Pancreas (tissue), 10 donors: ENCODE results near the gene ARHGEF1. TPM values are rescaled to one million over a fixed set of nuclear protein-coding genes. Genes with fewer than 3 reads are reported as not detected.

Experiments used
- ATAC-seq, 4 donors: fragments of 200-7000 bp; cut with Tn5 transposase; one replicate each; pipeline versions ENCODE4 v1.8.0 to v1.9.1; 2020; ENCODE audit warnings: mild to moderate bottlenecking in 4 of 4, moderate library complexity in 4 of 4
- DNase-seq, 6 donors: peaks; one replicate each; pipeline ENCODE4 v3.0.0-alpha.2; 2020
- FAIRE-seq: peaks from 2 replicates; lab custom pipeline; 2012; peaks lifted over from hg19 to GRCh38; lab: Jason Lieb, UNC
- H3K27ac ChIP-seq, 4 donors: fragments of 200-600 bp; sonication (generic); 1 replicate in 3 of 4; 2 replicates in 1 of 4; pipeline versions ENCODE4 v1.5.0 to v1.8.0; 2020
- H3K27me3 ChIP-seq, 4 donors: fragments of 200-600 bp; one replicate each; pipeline ENCODE4 v1.8.0; 2021
- H3K36me3 ChIP-seq, 3 donors: fragments of 200-600 bp; sonication (generic) in 1 of 3; one replicate each; pipeline versions ENCODE4 v1.5.0 to v1.8.0; 2020 to 2021
- H3K4me1 ChIP-seq, 3 donors: fragments of 200-600 bp; one replicate each; pipeline ENCODE4 v1.8.0; 2021
- H3K4me3 ChIP-seq, 4 donors: fragments of 200-600 bp; sonication (generic) in 2 of 4; one replicate each; pipeline versions ENCODE4 v1.5.0 to v1.8.0; 2020 to 2021
- H3K9me3 ChIP-seq, 4 donors: fragments of 200-600 bp; one replicate each; pipeline ENCODE4 v1.8.0; 2021
- WGBS, 2 donors: extraction: QIAGEN DNeasy Blood & Tissue Kit; methylation state at CpG; one replicate each; pipeline ENCODE4 v1.1.7; 2013; 5-methylcytosine and 5-hydroxymethylcytosine counted together
- intact Hi-C, 3 donors: fragments of 100-400 bp; cut with DNase I; formaldehyde crosslinking; loops; one replicate each; pipeline versions ENCODE4 v1.11.1 to v1.14.2; 2022
- polyA plus RNA-seq, 2 donors: library from polyadenylated mRNA; stranded (reverse); fragments of 200-250 nt; gene quantifications; one replicate each; pipeline ENCODE4 v1.2.3, GENCODE V29; 2013
- total RNA-seq, 6 donors: library from RNA; stranded (reverse); fragmentation: NEBNext Ultra II Directional in 4 of 6; extraction: Animal tissue kit (Norgen Biotek cat#: 25700) in 4 of 6; gene quantifications; one replicate each; pipeline versions ENCODE4 v1.2.1 to v1.2.4, GENCODE V29; 2021 to 2023
- TF ChIP-seq, protein P1 (sequence below), 4 donors: fragments of 200-600 bp; sonication (generic) in 3 of 4; IDR thresholded peaks; one replicate each; pipeline versions ENCODE4 v1.5.0 to v1.8.0; 2021; ENCODE audit warnings: antibody characterized with exemption in 4 of 4
- donor health status: healthy with polysubstance abuse.
- donor health status: DM: no; HTN: no; CAD: no; lungs with moderate emphysema.
- donor health status: DM: no; HTN: no; CAD: no.
- donor health status: control.
- donor health status: control.
- donor health status: Bipolar disorder and iron deficiency.
- donor health status: DM: yes; HTN: yes; CAD: no.
- donor health status: DM: no; HTN: no; CAD: no.
- donor health status: DM: no; HTN: no; CAD: no.
- donor health status: DM: yes; HTN: yes; CAD: no.

Gene ARHGEF1
- total and polyA plus RNA-seq, 8 donors: 26.3 to 179 (median 39.3) TPM

DNA sequence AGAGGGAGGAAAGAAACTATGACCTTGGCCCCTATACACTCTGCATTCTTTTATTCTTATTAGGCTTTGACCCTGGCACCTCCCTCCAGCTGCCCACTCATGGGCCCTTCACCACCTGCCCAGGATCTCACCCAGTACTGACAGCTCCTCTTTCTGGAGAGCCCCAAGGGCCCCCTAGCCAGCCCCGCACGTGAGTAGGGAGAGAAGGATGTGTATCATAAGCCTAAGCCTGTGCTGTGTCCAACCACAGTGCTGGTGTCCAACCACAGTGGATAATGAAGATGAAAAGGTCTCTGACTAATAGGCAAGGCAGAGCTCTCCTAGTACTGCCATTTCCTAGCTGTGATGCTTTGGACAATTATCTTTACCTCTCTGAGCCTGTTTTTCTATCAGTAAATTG is 33.9 kb upstream of the ARHGEF1 start:
- ATAC-seq: no peak
- FAIRE-seq: no peak
- H3K4me3 ChIP-seq: no peak overlapping the region
- H3K27ac ChIP-seq: no peak overlapping the region
- no peaks in the 10 kb centered on the region for H3K4me1 ChIP-seq
- 74 to 83% methylated on average over 2 of the region's 2 CpGs for WGBS, 2 donors
- DNase-seq: no peak
- H3K36me3 ChIP-seq: no peaks in the 10 kb centered on the region
- TF ChIP-seq, protein P1, sequence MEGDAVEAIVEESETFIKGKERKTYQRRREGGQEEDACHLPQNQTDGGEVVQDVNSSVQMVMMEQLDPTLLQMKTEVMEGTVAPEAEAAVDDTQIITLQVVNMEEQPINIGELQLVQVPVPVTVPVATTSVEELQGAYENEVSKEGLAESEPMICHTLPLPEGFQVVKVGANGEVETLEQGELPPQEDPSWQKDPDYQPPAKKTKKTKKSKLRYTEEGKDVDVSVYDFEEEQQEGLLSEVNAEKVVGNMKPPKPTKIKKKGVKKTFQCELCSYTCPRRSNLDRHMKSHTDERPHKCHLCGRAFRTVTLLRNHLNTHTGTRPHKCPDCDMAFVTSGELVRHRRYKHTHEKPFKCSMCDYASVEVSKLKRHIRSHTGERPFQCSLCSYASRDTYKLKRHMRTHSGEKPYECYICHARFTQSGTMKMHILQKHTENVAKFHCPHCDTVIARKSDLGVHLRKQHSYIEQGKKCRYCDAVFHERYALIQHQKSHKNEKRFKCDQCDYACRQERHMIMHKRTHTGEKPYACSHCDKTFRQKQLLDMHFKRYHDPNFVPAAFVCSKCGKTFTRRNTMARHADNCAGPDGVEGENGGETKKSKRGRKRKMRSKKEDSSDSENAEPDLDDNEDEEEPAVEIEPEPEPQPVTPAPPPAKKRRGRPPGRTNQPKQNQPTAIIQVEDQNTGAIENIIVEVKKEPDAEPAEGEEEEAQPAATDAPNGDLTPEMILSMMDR (IDR thresholded peaks at IDR 0.05): no peak
- no peaks in the 10 kb centered on the region for H3K27me3 ChIP-seq
- intact Hi-C loops: no loop called here
- no peaks in the 10 kb centered on the region for H3K9me3 ChIP-seq

DNA sequence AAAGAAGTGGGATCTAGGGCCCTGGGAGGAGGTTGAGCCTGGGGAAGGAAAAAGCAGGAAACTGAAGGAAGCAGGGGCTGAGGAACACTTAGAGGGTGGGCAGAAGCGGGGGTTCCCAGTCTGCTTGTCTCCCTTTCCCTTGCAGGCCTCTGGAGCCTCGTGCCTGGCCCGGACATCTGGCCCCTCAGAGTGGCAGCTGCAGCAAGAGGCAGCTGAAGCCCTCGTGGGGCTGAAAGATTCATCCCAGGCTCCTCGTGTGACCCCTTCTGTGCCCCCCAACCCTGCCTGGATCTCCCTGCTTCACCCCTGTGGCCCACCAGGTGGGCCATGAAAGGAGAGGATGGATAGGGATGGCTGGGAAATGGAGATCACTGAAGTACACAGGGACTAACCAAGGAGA is 32.6 kb upstream of the ARHGEF1 start:
- ATAC-seq: no peak
- H3K27me3 ChIP-seq: no peaks in the 10 kb centered on the region
- WGBS, 2 donors: 49 to 51% methylated on average over 5 of the region's 5 CpGs
- DNase-seq: no peak
- H3K4me3 ChIP-seq: no peak overlapping the region
- intact Hi-C loops: no loop called here
- H3K9me3 ChIP-seq: no peaks in the 10 kb centered on the region
- FAIRE-seq: no peak
- TF ChIP-seq, protein P1 (IDR thresholded peaks at IDR 0.05): no peak
- no peak overlapping the region for H3K27ac ChIP-seq
- H3K4me1 ChIP-seq: no peaks in the 10 kb centered on the region
- no peaks in the 10 kb centered on the region for H3K36me3 ChIP-seq

DNA sequence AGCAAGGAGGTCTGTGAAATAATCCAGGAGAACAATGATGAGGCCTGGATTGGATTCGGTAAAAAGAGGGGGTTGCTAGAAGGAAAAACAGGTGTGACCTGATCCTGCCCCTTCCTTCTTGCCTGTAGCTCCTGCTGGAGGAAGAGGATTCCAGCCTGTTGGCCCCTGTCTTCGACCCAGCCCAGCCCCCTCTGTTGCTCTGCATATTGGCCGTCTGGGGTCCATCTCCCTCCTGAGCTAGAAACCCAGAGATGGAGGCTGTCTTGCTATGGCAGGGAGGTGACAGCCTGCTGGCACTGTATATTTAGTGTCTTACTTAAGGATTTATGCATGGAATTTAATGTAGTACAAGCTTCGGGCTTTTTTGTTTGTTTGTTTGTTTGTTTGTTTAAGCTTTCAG is 31.5 kb upstream of the ARHGEF1 start:
- ATAC-seq: no peak
- 28 to 37% methylated on average over 4 of the region's 4 CpGs for WGBS, 2 donors
- TF ChIP-seq, protein P1 (IDR thresholded peaks at IDR 0.05): no peak

DNA sequence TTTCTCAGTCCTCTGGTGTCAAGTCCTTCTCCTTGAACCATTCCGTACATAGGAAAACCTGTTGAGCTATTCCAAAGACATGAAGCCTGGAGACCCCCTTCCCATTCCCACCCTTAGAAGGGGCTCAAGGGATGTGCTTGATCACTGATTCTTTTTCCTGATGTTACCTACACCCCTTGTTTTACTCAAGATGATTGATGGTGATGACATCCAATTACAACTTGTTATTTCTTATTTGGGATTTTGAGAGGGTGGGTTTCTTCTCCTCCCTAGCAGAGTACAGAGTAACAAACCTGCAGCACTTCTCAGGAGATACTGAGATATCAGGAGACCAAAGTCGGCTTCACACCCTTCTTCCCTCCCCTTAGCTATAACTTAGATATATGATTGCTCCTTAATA is 29.6 kb upstream of the ARHGEF1 start:
- intact Hi-C loops: no loop called here
- TF ChIP-seq, protein P1 (IDR thresholded peaks at IDR 0.05): no peak
- DNase-seq (no peak), ATAC-seq (no peak), FAIRE-seq (no peak)
- no peaks in the 10 kb centered on the region for H3K9me3 ChIP-seq
- WGBS, 2 donors: 20 to 48% methylated on average over 2 of the region's 2 CpGs
- H3K36me3 ChIP-seq: no peaks in the 10 kb centered on the region
- no peaks in the 10 kb centered on the region for H3K27me3 ChIP-seq
- no peak overlapping the region for H3K27ac ChIP-seq
- no peak overlapping the region for H3K4me3 ChIP-seq
- peaks cover 0 to 2% (median 0%) of the 10 kb centered on the region in 3 donors for H3K4me1 ChIP-seq

More for the DNA sequence above, 31.5 kb upstream of the ARHGEF1 start:
- Histone ChIP-seq H3K36me3 (no peaks in the 10 kb centered on the region), H3K27ac (no peak overlapping the region), H3K4me1 (no peaks in the 10 kb centered on the region), H3K4me3 (no peak overlapping the region), H3K9me3 (no peaks in the 10 kb centered on the region), H3K27me3 (no peaks in the 10 kb centered on the region)
- FAIRE-seq: no peak
- DNase-seq: no peak
- intact Hi-C loops: no loop called here

DNA sequence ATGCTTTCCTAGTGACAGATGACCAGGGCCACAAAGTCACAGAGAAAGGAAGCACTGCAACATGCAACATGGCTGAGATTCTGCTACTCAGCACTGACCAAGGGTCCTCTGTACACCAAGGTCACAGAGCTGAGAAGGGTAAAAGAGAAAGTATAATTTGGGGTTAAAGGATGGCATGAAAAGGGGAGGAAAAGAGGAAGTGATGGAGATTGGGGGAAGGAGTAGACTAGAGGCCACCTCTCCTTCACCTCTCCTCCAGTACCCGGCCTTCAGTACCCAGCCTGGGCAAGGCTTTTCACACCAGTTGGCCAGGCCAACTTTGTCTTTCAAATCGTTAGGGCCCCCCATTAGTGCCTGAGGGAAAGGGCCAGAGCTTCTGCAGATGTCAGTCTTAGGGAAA is 29.2 kb upstream of the ARHGEF1 start:
- 41 to 61% methylated on average over 2 of the region's 2 CpGs for WGBS, 2 donors
- Histone ChIP-seq H3K27ac (no peak overlapping the region), H3K27me3 (no peaks in the 10 kb centered on the region), H3K4me3 (no peak overlapping the region), H3K36me3 (no peaks in the 10 kb centered on the region), H3K4me1 (peaks cover 3 to 6% (median 3%) of the 10 kb centered on the region in 3 donors), H3K9me3 (no peaks in the 10 kb centered on the region)
- TF ChIP-seq, protein P1 (IDR thresholded peaks at IDR 0.05): no peak
- no peak for DNase-seq
- intact Hi-C loops: no loop called here
- no peak for FAIRE-seq
- no peak for ATAC-seq
